ENCODE measurements around the gene CAPN12.

CAPN12 gene

GRCh38 chr19:38743394-38744297 lies 628 bp downstream of the CAPN12 start:
- no peak overlapping the region for H3K9ac ChIP-seq (ENCODE audit: low read length)
- H3K27ac ChIP-seq (ENCODE audit: low read depth, low read length) = no peak overlapping the region
- no peaks in the 10 kb centered on the region for H3K9me3 ChIP-seq (ENCODE audit: low read length)
- no peaks in the 10 kb centered on the region for H3K36me3 ChIP-seq (ENCODE audit: insufficient read depth, low read length)
- no peaks in the 10 kb centered on the region for H3K27me3 ChIP-seq (ENCODE audit: control insufficient read depth in 1 of 2, insufficient read depth in 2 of 2, low read length in 2 of 2)
- H3K4me1 ChIP-seq (ENCODE audit: insufficient read depth, low read length) = no peaks in the 10 kb centered on the region
- no peak overlapping the region for H3K4me3 ChIP-seq (ENCODE audit: low read depth in 1 of 2, low read length in 2 of 2)

GRCh38 chr19:38742906-38743305 lies 1.4 kb downstream of the CAPN12 start:
- no peak overlapping the region for H3K9ac ChIP-seq (ENCODE audit: low read length)
- H3K4me1 ChIP-seq (ENCODE audit: insufficient read depth, low read length) = no peaks in the 10 kb centered on the region
- H3K27me3 ChIP-seq (ENCODE audit: control insufficient read depth in 1 of 2, insufficient read depth in 2 of 2, low read length in 2 of 2) = no peaks in the 10 kb centered on the region
- no peak overlapping the region for H3K4me3 ChIP-seq (ENCODE audit: low read depth in 1 of 2, low read length in 2 of 2)
- no peaks in the 10 kb centered on the region for H3K36me3 ChIP-seq (ENCODE audit: insufficient read depth, low read length)
- H3K27ac ChIP-seq (ENCODE audit: low read depth, low read length) = no peak overlapping the region
- H3K9me3 ChIP-seq (ENCODE audit: low read length) = no peaks in the 10 kb centered on the region

DNA sequence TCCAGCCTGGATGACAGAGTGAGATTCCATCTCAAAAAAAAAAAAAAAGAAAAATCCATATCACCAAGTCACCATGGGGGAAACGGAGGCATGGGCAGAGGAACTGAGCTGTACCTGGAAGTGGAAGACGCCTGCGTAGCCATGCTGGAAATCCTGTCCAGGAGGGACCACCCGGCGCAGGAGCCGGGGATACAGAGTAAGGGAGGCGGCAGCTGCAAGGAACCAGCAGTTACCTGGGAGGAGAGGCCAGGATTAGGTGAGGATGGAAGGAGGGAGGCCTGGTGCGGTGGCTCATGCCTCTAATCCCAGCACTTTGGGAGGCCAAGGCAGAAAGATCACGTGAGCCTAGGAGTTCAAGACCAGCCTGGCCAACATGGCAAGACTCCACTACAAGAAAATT lies 2.0 kb downstream of the CAPN12 start:
- Histone ChIP-seq H3K9ac (ENCODE audit: low read length) (no peak overlapping the region), H3K4me1 (ENCODE audit: insufficient read depth, low read length) (no peaks in the 10 kb centered on the region), H3K9me3 (ENCODE audit: low read length) (no peaks in the 10 kb centered on the region), H3K27me3 (ENCODE audit: control insufficient read depth in 1 of 2, insufficient read depth in 2 of 2, low read length in 2 of 2) (no peaks in the 10 kb centered on the region), H3K4me3 (ENCODE audit: low read depth in 1 of 2, low read length in 2 of 2) (no peak overlapping the region), H3K36me3 (ENCODE audit: insufficient read depth, low read length) (no peaks in the 10 kb centered on the region), H3K27ac (ENCODE audit: low read depth, low read length) (no peak overlapping the region)

DNA sequence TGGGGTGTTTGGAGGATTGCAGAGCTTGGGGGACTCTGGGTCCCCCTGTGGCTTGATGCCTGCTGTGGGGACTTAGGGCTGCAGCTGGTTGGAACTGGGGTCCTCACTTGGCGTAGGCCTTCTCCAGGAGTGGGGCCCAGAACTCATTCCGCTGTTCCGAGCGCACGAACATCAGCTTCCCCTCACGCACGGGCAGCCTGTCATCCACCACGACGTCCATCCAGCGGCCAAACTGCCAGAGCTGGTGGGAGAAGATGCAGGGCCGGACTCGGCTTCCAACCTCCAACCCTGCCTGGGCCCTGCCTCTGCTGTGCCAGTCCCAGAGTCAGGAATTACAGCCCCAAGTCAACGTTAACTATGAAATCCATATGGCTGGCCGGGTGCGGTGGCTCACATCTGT lies 2.6 kb downstream of the CAPN12 start:
- Histone ChIP-seq H3K9ac (ENCODE audit: low read length) (no peak overlapping the region), H3K9me3 (ENCODE audit: low read length) (no peaks in the 10 kb centered on the region), H3K27ac (ENCODE audit: low read depth, low read length) (no peak overlapping the region), H3K36me3 (ENCODE audit: insufficient read depth, low read length) (no peaks in the 10 kb centered on the region), H3K4me1 (ENCODE audit: insufficient read depth, low read length) (no peaks in the 10 kb centered on the region), H3K27me3 (ENCODE audit: control insufficient read depth in 1 of 2, insufficient read depth in 2 of 2, low read length in 2 of 2) (peaks cover 0 to 1% of the 10 kb centered on the region in 2 donors), H3K4me3 (ENCODE audit: low read depth in 1 of 2, low read length in 2 of 2) (no peak overlapping the region)

DNA sequence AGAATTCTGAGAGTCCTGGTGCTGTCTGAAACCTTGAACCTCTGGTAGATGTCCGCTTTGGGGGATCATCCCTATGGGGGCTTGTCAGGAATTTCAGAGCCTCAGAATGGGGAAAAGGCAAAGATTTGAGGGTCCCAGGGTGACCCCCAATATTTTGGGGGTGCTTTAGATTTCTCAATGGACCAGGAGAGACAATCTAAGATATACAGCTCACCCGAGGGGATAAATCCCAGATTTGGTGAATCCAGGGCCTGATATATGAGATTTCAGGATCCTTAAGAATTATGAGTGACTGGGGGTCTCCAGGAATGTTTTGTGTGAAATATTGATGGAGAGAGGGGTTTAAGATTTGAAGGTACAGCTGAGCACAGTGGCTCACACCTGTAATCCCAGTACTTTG lies 3.3 kb downstream of the CAPN12 start:
- no peaks in the 10 kb centered on the region for H3K9me3 ChIP-seq (ENCODE audit: low read length)
- H3K4me3 ChIP-seq (ENCODE audit: low read depth in 1 of 2, low read length in 2 of 2) = no peak overlapping the region
- H3K27me3 ChIP-seq (ENCODE audit: control insufficient read depth in 1 of 2, insufficient read depth in 2 of 2, low read length in 2 of 2) = peaks cover 0 to 7% of the 10 kb centered on the region in 2 donors
- no peaks in the 10 kb centered on the region for H3K36me3 ChIP-seq (ENCODE audit: insufficient read depth, low read length)
- no peaks in the 10 kb centered on the region for H3K4me1 ChIP-seq (ENCODE audit: insufficient read depth, low read length)
- H3K9ac ChIP-seq (ENCODE audit: low read length) = no peak overlapping the region
- H3K27ac ChIP-seq (ENCODE audit: low read depth, low read length) = no peak overlapping the region

GRCh38 chr19:38740257-38740592 lies 4.0 kb downstream of the CAPN12 start:
- no peak overlapping the region for H3K4me3 ChIP-seq (ENCODE audit: low read depth in 1 of 2, low read length in 2 of 2)
- no peak overlapping the region for H3K27ac ChIP-seq (ENCODE audit: low read depth, low read length)
- no peaks in the 10 kb centered on the region for H3K36me3 ChIP-seq (ENCODE audit: insufficient read depth, low read length)
- no peak overlapping the region for H3K9ac ChIP-seq (ENCODE audit: low read length)
- H3K9me3 ChIP-seq (ENCODE audit: low read length) = no peaks in the 10 kb centered on the region
- H3K4me1 ChIP-seq (ENCODE audit: insufficient read depth, low read length) = no peaks in the 10 kb centered on the region
- H3K27me3 ChIP-seq (ENCODE audit: control insufficient read depth in 1 of 2, insufficient read depth in 2 of 2, low read length in 2 of 2) = peaks cover 0 to 7% of the 10 kb centered on the region in 2 donors

- H3K36me3 ChIP-seq (ENCODE audit: insufficient read depth, low read length) = no peaks in the 10 kb centered on the region
- no peak overlapping the region for H3K27ac ChIP-seq (ENCODE audit: low read depth, low read length)
- no peak overlapping the region for H3K9ac ChIP-seq (ENCODE audit: low read length)
- H3K4me1 ChIP-seq (ENCODE audit: insufficient read depth, low read length) = no peaks in the 10 kb centered on the region
- H3K9me3 ChIP-seq (ENCODE audit: low read length) = no peaks in the 10 kb centered on the region
- no peak overlapping the region for H3K4me3 ChIP-seq (ENCODE audit: low read depth in 1 of 2, low read length in 2 of 2)
- peaks cover 0 to 7% of the 10 kb centered on the region in 2 donors for H3K27me3 ChIP-seq (ENCODE audit: control insufficient read depth in 1 of 2, insufficient read depth in 2 of 2, low read length in 2 of 2)
Observed at GRCh38 chr19:38739440-38740256, 4.6 kb downstream of the CAPN12 start.

DNA sequence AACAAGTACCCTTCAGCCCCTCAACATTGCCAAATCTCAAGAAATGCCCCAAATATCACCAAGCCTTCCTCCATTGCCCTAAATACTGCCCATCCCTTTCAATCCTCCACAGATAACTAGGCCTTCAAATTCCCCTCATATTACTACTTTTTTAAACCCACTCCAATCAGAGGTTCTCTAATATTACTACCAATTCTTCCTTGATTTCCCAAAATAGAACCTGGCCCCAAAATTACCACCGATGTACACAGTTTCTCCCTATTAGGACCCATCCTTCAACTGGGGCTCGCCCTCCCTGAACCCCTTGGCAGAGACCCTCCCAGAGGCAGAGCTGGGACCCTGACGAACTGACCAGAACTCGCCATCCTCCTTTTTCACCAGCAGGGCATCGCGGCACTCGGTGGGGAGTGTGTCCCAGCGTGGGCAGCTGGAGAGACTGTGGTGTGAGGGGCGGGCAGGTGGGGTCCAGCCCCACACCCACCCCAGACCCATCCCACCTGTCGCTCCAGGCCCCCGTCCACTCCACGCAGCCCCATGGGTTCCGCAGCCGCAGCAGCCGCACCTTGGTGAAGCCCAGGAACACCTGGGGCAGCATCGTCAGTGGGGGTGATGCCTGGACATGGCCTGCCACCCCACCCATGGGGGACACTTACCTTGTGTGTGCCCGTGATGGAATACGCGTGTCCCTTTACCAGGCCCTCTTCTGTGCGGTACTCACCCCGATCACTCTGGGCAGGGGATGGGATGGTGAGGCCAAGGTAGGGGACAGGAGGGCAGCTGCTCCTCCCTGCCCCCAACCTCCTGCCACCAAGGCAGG lies 6.1 kb downstream of the CAPN12 start:
- H3K4me1 ChIP-seq (ENCODE audit: insufficient read depth, low read length) = no peaks in the 10 kb centered on the region
- no peaks in the 10 kb centered on the region for H3K36me3 ChIP-seq (ENCODE audit: insufficient read depth, low read length)
- H3K9ac ChIP-seq (ENCODE audit: low read length) = no peak overlapping the region
- H3K27ac ChIP-seq (ENCODE audit: low read depth, low read length) = no peak overlapping the region
- no peaks in the 10 kb centered on the region for H3K9me3 ChIP-seq (ENCODE audit: low read length)
- peaks cover 0 to 7% of the 10 kb centered on the region in 2 donors for H3K27me3 ChIP-seq (ENCODE audit: control insufficient read depth in 1 of 2, insufficient read depth in 2 of 2, low read length in 2 of 2)
- H3K4me3 ChIP-seq (ENCODE audit: low read depth in 1 of 2, low read length in 2 of 2) = no peak overlapping the region

GRCh38 chr19:38737281-38737865 lies 6.9 kb downstream of the CAPN12 start:
- H3K27me3 ChIP-seq (ENCODE audit: control insufficient read depth in 1 of 2, insufficient read depth in 2 of 2, low read length in 2 of 2) = peaks cover 0 to 7% of the 10 kb centered on the region in 2 donors
- no peaks in the 10 kb centered on the region for H3K4me1 ChIP-seq (ENCODE audit: insufficient read depth, low read length)
- no peak overlapping the region for H3K4me3 ChIP-seq (ENCODE audit: low read depth in 1 of 2, low read length in 2 of 2)
- H3K27ac ChIP-seq (ENCODE audit: low read depth, low read length) = no peak overlapping the region
- no peaks in the 10 kb centered on the region for H3K9me3 ChIP-seq (ENCODE audit: low read length)
- H3K9ac ChIP-seq (ENCODE audit: low read length) = no peak overlapping the region
- no peaks in the 10 kb centered on the region for H3K36me3 ChIP-seq (ENCODE audit: insufficient read depth, low read length)

DNA sequence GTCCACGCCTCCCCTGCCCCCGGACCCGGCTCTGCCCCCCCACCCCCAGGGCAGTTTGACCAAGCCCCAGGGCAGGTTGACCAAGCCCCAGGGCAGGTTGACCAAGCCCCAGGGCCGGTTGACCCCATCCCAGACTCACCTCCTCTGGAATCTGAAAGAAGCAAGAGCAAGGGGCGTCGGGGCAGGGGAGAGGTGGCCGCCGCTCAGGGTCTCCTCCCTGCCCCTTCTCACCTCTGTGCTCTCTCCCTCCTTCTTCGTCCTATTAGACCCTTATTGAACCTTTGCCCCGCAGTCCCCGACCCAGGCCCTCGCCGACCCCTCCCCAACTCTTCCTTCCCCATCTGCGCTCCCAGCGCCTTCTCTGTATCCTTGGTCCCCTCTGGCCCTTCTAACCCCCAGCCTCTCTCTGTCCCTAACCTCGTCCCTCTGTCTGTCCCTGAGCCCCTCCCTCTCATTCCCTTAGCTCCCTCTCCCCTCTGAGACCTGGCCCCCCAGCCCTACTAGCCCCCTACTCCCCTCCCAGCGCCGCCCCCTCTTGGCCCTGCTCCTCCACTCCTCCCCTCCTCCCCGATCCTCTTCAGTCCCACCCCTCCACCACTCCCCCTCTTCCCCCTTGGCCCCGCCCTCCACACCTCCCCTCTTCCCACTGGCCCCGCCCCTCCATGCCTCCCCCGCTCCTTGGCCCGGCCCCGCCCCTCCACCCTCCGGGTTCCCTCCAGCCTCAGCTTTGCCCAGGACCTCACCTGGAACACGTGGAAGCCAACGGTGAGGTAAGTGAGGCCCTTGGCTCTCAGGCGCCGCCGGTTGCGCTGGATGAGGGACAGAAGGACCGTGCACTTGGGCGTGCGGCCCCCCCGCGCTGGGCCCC lies 7.6 kb downstream of the CAPN12 start:
- Histone ChIP-seq H3K27me3 (ENCODE audit: control insufficient read depth in 1 of 2, insufficient read depth in 2 of 2, low read length in 2 of 2) (peaks cover 0 to 7% of the 10 kb centered on the region in 2 donors), H3K9ac (ENCODE audit: low read length) (no peak overlapping the region), H3K36me3 (ENCODE audit: insufficient read depth, low read length) (no peaks in the 10 kb centered on the region), H3K4me3 (ENCODE audit: low read depth in 1 of 2, low read length in 2 of 2) (no peak overlapping the region), H3K27ac (ENCODE audit: low read depth, low read length) (no peak overlapping the region), H3K9me3 (ENCODE audit: low read length) (no peaks in the 10 kb centered on the region), H3K4me1 (ENCODE audit: insufficient read depth, low read length) (no peaks in the 10 kb centered on the region)

Data from muscle layer of colon (tissue), 2 donors.